ENCODE data around the gene CHD8.
"Not testable (repeated sequence)": the region's sequence is repeated elsewhere in the genome, so short reads cannot be mapped to it uniquely, and the experiment has no call there.

CHD8 gene, protein sequence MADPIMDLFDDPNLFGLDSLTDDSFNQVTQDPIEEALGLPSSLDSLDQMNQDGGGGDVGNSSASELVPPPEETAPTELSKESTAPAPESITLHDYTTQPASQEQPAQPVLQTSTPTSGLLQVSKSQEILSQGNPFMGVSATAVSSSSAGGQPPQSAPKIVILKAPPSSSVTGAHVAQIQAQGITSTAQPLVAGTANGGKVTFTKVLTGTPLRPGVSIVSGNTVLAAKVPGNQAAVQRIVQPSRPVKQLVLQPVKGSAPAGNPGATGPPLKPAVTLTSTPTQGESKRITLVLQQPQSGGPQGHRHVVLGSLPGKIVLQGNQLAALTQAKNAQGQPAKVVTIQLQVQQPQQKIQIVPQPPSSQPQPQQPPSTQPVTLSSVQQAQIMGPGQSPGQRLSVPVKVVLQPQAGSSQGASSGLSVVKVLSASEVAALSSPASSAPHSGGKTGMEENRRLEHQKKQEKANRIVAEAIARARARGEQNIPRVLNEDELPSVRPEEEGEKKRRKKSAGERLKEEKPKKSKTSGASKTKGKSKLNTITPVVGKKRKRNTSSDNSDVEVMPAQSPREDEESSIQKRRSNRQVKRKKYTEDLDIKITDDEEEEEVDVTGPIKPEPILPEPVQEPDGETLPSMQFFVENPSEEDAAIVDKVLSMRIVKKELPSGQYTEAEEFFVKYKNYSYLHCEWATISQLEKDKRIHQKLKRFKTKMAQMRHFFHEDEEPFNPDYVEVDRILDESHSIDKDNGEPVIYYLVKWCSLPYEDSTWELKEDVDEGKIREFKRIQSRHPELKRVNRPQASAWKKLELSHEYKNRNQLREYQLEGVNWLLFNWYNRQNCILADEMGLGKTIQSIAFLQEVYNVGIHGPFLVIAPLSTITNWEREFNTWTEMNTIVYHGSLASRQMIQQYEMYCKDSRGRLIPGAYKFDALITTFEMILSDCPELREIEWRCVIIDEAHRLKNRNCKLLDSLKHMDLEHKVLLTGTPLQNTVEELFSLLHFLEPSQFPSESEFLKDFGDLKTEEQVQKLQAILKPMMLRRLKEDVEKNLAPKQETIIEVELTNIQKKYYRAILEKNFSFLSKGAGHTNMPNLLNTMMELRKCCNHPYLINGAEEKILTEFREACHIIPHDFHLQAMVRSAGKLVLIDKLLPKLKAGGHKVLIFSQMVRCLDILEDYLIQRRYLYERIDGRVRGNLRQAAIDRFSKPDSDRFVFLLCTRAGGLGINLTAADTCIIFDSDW (N-terminal part only)

DNA sequence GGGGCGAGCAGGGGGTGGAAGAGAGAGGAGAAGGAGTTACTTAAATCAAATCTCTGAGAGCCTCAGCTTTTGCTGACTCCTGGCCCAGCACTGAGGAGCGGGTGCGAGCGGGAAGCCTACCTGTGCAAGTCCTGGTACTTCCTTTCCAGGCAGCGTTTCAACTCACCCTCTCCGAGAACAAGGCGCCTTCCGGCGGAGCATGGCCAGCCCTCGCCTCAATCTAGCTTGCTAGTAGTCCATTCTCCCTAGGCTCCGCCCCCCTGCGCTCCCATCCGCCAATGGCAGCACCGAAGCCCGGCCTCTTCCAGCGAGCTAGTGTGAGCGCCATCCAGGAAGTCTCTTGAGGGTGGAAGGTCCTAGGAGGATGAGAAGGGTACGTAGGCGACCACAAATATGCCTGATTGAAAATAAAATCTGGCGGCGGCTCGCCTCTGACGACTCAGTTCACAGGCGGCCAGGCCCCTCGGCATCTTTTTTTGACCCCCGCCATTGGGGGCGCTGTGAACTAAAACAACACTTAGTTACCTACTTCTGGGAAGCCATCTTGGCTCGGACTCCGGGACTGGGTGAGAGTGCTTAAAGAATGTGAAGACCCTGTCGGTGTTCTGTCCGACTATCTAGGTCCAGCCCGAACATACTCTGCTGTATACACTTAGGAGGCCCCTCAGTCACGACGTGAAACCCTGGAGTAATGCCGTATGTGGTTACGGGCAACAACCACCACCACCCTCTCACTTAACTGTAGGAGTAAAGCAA is at the start of gene CHD8:
TSS of gene CHD8 (minus strand) at position 212 of the 756 bp plus-strand sequence. CDS start 24,480 bp downstream, outside the sequence.
- DNase-seq (ENCODE audit: low read depth, low spot score): peak; percentile 100

DNA sequence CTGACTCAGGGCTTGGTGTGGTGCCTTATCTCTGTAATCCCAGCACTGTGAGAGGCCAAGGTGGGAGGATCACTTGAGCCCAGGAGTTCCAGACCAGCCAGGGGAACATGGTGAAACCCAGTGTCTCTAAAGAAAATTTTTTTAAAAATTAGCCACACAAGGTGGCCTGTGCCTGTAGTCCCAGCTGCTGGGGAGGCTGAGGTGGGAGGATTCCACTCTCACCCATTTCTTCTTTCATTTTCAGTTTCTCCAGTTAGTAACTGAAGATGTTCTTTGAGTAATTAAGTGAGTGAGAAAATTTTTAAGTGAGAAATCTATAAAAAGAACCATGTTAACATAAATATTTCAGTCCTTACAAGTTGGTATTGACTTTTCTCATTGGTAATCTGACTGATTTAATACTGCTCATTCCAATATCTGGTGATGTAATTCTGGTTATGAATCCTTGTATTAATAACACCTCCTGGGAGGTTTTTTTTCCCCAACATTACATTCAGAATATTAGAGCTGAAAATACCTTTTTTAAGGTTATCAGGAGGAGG is 49.2 kb upstream of the CHD8 start:
- no peak for DNase-seq (ENCODE audit: low read depth, low spot score)

- no peak for DNase-seq (ENCODE audit: low read depth, low spot score)
These were observed 47.5 kb upstream of the CHD8 start for GRCh38 chr14:21503376-21503775.

DNA sequence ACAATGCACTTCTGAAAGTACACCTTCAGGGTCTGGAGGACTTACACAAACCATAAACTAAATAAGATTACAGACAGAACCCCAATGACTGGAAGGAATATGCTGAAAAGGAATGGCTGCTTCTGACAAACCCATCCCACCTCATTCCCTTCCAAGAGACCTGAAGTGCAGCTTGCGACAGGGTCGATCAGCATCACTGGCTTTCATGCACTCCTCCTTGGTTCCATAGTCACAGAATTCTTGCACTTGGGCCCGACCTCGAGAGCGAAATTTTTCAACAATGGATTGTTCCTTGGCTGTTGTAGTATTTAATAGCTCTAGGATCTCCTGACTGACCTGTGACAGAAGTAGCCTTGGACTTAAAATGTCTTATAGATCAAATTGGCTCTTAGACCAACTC is 45.6 kb upstream of the CHD8 start:
- DNase-seq (ENCODE audit: low read depth, low spot score): no peak

- no peak for DNase-seq (ENCODE audit: low read depth, low spot score)
These were observed 42.9 kb upstream of the CHD8 start for GRCh38 chr14:21498540-21499526.

DNA sequence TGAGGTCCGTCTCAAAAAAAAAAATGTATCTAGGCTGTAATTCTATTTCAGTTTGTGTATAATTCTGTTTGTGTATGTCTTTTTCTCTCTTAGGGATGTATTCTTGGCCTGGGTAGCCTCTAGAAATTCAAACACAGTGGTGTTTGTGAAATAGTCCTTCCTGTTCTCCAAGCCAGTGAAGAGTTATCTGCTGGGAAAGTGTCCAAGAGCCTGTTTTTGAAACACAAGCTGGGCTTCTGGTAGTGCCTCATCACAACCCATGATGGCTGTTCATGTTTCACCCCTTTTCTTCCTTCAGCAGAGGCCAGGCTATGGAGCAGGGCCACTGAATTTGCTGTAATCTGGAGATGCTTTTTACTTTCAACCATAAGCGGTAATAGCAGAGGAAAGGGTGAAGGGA is 40.5 kb upstream of the CHD8 start:
- no peak for DNase-seq (ENCODE audit: low read depth, low spot score)

DNA sequence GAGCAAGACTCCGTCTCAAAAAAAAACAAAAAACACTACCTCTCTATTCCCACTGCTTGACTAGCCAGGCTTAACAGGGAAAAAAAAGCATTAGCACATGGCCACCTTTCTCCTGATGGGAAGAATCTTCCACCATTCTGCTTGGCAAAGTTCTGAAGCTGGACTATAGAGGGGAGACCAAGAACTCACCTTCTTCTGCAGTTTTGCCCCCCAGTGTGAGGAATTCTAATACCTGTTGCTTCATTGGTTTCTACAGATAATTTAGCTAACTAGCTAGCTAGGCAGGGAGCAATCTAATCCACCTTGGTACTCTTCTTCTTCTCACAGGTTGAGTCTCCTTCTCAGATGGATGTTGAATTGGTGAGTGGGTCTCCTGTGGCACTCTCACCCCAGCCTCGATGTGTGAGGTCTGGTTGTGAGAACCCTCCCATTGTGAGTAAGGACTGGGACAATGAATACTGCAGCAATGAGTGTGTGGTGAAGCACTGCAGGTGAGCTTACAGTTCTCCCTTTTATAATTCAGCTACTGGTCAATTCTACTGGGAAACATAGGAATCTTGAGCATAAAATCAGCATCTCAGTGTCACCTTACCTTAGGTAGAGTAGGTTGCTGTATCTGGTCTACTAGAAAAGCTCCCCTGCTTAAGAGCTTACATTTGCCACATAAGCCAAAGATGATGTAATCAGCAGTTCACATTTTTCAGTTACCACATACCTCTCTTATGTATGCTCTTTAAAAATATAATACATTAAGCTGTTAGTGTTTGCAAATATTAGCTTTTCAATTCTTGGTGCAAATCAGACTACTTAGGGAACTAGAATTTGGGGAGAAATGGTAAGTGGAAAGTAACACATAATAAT is 39.2 kb upstream of the CHD8 start:
- DNase-seq (ENCODE audit: low read depth, low spot score): no peak

DNA sequence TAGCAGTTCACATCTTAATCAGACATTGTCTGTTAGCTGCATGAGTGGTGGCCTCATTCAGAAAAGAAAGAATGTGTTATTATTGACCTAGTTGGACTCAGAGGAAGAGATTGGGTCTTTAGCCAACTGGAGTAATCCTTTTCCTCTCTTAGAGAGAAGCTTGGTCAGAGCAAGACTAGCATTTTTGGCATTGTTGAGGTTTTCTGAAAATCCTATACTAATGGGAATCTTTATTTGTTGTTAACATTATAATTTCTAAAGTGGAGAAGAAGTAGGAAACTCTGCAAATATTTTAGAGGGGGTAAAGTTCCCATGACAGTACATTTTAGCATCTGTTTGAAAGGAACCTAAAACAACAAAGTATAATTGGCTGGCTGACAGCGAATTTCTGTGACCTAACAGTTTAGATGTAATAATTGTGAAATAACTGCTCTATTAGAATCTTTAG is 30.7 kb upstream of the CHD8 start:
- DNase-seq (ENCODE audit: low read depth, low spot score): no peak

GRCh38 chr14:21476925-21477681 is 21.2 kb upstream of the CHD8 start, which contains the start of the genes RAB2B and TOX4:
RAB2B (minus strand) TSS chr14:21476959; CDS start chr14:21476872, 87 bp downstream.
TOX4 (plus strand) TSS chr14:21477195; CDS start chr14:21477279, 84 bp downstream.
- DNase-seq (ENCODE audit: low read depth, low spot score): peak; percentile 92

DNA sequence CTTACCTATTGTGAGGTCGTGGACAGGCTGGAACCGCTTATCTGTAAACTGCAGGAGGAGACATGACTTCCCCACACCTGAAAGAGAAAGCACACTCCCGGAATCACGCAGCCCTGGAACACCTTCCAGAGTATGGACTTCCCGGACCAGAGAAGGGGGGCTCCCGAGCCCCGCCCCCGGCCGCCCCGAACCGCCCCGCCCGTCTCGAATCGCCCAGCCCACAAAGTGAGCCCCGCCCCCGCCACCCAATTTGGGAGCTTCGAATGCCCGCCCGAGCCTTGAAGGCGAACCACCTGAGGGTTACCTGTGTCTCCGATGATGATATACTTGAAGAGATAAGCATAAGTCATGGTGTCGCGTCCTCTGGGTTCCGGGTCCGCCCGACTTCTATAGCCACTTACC is 20.6 kb upstream of the CHD8 start:
- DNase-seq (ENCODE audit: low read depth, low spot score): peak; percentile 71

DNA sequence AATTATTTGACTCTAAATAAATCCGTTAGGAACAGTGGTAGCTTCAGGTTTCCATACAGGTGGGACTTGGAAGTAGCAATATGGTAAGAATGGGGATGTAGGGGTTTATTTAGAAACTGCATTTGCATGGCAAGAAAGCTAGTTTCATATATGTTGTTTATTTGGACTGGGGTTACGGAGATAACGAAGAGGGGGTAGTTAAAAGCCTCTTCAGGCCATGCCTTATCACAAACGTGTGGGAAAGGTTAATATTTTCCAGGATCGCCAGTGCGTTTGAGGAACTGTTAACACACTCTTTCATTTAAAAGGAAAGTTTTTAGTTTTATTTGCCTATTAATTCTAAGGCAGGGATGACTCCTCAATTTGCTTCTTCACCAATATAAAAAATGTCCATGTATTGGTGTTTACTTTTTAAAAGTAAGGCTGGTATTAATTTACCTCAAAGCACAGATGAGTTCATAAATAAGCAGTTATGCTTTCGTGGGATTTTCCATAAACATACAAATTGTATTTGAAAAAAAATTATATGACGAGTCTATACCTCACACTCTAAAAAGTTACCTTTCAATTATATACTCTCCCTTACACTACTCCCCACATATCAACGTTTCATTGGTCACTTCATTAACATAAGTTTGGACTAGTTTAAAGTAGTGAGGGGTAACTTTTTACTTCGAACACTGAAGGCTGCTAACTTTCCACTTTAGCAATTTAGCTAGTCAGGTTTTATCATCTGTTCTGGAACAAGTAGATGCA is 20.0 kb upstream of the CHD8 start:
- no peak for DNase-seq (ENCODE audit: low read depth, low spot score)

DNA sequence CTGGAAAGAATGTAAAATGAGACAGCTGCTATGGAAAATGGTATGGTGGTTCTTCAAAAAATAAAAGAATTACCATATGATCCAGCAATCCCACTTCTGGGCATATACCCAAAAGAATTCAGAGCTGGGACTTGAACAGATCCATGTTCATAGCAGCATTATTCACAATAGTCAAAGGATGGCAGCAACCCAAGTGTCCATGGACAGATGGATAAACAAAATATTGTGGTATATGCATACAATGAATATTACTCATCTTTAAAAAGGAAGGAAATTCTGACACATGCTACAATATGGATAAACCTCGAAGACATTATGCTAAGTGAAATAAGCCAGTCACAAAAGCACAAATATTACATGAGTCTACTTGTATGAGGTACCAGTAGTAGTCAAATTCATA is 11.7 kb upstream of the CHD8 start:
- DNase-seq (ENCODE audit: low read depth, low spot score): no peak

DNA sequence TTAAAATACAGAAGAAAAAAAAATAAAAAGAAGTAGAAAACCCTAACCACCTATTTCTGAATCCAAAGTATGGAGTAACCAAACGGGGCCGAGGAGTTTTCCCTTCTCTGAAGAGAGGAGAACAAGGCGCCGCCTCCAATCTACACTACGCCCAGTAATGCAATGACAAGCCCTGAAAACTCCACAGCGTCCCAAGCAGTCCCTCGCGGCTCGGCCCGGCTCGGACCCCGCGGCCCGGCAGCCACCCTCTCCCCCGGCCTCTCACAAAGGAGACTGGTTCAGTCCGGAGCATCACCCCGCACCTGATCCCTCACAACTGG is 371 bp downstream of the CHD8 start:
- no peak for DNase-seq (ENCODE audit: low read depth, low spot score)

- DNase-seq (ENCODE audit: low read depth, low spot score): no peak
These were observed 929 bp downstream of the CHD8 start for GRCh38 chr14:21454843-21455544.

- DNase-seq (ENCODE audit: low read depth, low spot score): no peak
These were observed 6.1 kb downstream of the CHD8 start for GRCh38 chr14:21449899-21450216.

- DNase-seq (ENCODE audit: low read depth, low spot score): not testable (repeated sequence)
These were observed 13.3 kb downstream of the CHD8 start for GRCh38 chr14:21442657-21443056.

DNA sequence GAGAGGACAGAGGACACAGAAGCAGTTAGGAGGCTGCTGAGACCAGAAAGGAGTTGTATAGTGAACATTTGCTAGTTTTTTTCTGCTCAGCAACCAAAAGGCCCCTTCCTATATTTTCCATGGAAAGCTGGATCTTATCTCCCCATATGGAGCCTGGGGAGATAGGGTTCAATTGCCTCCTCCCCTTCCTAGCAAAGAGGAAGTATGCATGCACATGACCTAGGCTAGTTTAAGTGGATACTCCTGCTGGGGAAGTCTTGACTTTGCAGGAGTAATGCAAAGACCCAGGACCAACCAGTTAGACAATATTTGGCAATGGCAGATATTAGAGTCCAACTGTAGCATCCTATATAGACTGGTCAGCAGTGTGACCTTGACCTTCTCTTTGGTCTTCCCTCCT is 15.1 kb downstream of the CHD8 start:
- no peak for DNase-seq (ENCODE audit: low read depth, low spot score)

Data from activated CD4-positive, CD25-positive, alpha-beta regulatory T cell treated with anti-CD3 and anti-CD28 coated beads, Interleukin-2, amount 50 U/mL, for 16 hours (primary cell).